GM12874 (cell line): ENCODE data around the gene SPEN.
"Not testable (repeated sequence)": the region's sequence is repeated elsewhere in the genome, so short reads cannot be mapped to it uniquely, and the experiment has no call there.

Source experiments
- CTCF ChIP-seq: IDR thresholded peaks from 2 replicates; pipeline ENCODE4 v1.5.1; 2011; ENCODE audit warnings: low read depth, mild to moderate bottlenecking, control low read depth, low read length, moderate library complexity; ENCODE audit not compliant: insufficient read depth

Gene SPEN

GRCh38 chr1:15807121-15807520 is 40.4 kb upstream of the SPEN start:
- TF ChIP-seq CTCF, result no peak

GRCh38 chr1:15807549-15807948 is 40.0 kb upstream of the SPEN start, which contains the start of gene UQCRHL:
Gene UQCRHL (minus strand): TSS chr1:15807649. CDS start chr1:15807649, 0 bp downstream.
- not testable (repeated sequence) for TF ChIP-seq CTCF

GRCh38 chr1:15808955-15809354 is 38.6 kb upstream of the SPEN start:
- no peak for TF ChIP-seq CTCF

- TF ChIP-seq CTCF, result no peak
Measured at GRCh38 chr1:15810073-15810472, 37.4 kb upstream of the SPEN start.

GRCh38 chr1:15816674-15817073 is 30.8 kb upstream of the SPEN start:
- TF ChIP-seq CTCF, result no peak

GRCh38 chr1:15820478-15820877 is 27.0 kb upstream of the SPEN start:
- TF ChIP-seq CTCF, result no peak

- TF ChIP-seq CTCF, result no peak
Measured at GRCh38 chr1:15825800-15826199, 21.7 kb upstream of the SPEN start.

GRCh38 chr1:15826810-15827507 is 20.5 kb upstream of the SPEN start:
- no peak for TF ChIP-seq CTCF
